ENCODE data around the gene POLR2I.

DNA sequence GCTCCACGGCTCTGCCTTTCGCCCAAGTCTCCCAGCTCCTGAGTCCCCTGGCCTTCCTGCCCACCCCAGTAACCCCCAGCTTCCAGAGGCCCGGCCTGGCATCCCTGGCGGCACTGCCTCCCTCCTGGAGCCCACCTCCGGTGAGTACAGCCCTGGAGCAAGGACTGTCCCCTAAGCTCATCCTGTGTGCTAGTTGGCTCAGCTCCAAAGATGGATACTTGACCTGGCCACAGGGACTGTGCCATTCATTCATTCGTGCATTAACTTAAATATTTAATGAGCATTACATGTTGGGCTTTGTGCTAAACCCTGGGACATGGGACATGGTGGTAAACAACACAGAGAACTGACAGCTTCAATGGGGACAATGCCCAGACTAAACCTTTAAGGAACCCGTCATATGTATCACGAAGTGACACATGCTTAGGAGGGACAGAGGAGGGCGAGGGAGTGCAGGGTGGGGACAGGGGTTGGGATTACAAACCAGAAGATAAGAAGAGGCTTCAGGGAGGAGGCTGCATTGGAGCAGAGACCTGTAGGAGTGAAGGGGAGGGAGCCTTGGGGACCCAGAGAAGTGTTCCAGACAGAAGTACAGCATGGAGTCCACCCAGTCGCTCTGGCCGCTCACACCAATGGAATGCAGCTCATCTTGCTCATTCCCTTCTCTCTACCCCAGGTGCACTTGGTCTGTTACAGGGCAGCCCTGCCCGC is 10.7 kb downstream of the POLR2I start:
- TF ChIP-seq, protein P1, sequence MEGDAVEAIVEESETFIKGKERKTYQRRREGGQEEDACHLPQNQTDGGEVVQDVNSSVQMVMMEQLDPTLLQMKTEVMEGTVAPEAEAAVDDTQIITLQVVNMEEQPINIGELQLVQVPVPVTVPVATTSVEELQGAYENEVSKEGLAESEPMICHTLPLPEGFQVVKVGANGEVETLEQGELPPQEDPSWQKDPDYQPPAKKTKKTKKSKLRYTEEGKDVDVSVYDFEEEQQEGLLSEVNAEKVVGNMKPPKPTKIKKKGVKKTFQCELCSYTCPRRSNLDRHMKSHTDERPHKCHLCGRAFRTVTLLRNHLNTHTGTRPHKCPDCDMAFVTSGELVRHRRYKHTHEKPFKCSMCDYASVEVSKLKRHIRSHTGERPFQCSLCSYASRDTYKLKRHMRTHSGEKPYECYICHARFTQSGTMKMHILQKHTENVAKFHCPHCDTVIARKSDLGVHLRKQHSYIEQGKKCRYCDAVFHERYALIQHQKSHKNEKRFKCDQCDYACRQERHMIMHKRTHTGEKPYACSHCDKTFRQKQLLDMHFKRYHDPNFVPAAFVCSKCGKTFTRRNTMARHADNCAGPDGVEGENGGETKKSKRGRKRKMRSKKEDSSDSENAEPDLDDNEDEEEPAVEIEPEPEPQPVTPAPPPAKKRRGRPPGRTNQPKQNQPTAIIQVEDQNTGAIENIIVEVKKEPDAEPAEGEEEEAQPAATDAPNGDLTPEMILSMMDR (IDR thresholded peaks at IDR 0.05): no peak
- TF ChIP-seq EZH2 (IDR thresholded peaks at IDR 0.05): no peak
- no peak for TF ChIP-seq EZH2phosphoT487 (IDR thresholded peaks at IDR 0.05)
